Panc1 (cell line): Measurements from ENCODE around the gene GGA2. TPM values are rescaled to one million over a fixed set of nuclear protein-coding genes. Genes with fewer than 3 reads are reported as not detected.
"Not testable (repeated sequence)": the region's sequence is repeated elsewhere in the genome, so short reads cannot be mapped to it uniquely, and the experiment has no call there.

Experiments
- ATAC-seq: fragments of 200-7000 bp; cut with Tn5 transposase; 2 replicates; pipeline ENCODE4 v1.9.1; 2020; ENCODE audit warnings: mild to moderate bottlenecking, moderate library complexity
- BruUV-seq: library from RNA; stranded (reverse); fragments of 400-500 nt; replicated peaks from 2 replicates; lab custom pipeline; 2021; lab: Mats Ljungman, UMichigan
- CTCF ChIA-PET: fragments of 300-600 bp; sonication (Branson Sonifier 250); formaldehyde crosslinking; loops from one replicate; lab custom pipeline; 2022; ENCODE audit warnings: antibody characterized with exemption; lab: Charles Lee
- POLR2A ChIA-PET: fragments of 300-600 bp; sonication (Branson Sonifier 250); formaldehyde crosslinking; loops from one replicate; lab custom pipeline; 2022; ENCODE audit warnings: antibody characterized with exemption; lab: Charles Lee
- DNase-seq: peaks from one replicate; pipeline ENCODE4 v3.0.0-alpha.2; 2010; ENCODE audit warnings: low read depth, low spot score
- H3K27ac ChIP-seq: 2 replicates; pipeline ENCODE4 v1.5.1; 2011; ENCODE audit warnings: mild to moderate bottlenecking, low read length, inconsistent platforms
- H3K27me3 ChIP-seq: fragments of 200-500 bp; sonication (Bioruptor generic); 2 replicates; pipeline ENCODE4 v1.6.0; 2014; ENCODE audit warnings: low read length, inconsistent platforms; ENCODE audit not compliant: control insufficient read depth, insufficient read depth
- H3K36me3 ChIP-seq: fragments of 200-500 bp; sonication (Bioruptor generic); 2 replicates; pipeline ENCODE4 v1.5.1; 2014; ENCODE audit warnings: inconsistent platforms, mild to moderate bottlenecking, low read length, moderate library complexity; ENCODE audit not compliant: control insufficient read depth, insufficient read depth
- H3K4me1 ChIP-seq: 2 replicates; pipeline ENCODE4 v1.5.1; 2011; ENCODE audit warnings: inconsistent platforms, mild to moderate bottlenecking, low read length, moderate library complexity; ENCODE audit not compliant: control insufficient read depth, insufficient read depth
- H3K4me3 ChIP-seq, 2 experiments: 2 replicates each; pipeline ENCODE4 v1.5.1; 2011 to 2012; ENCODE audit warnings: low read depth in 2 of 2, low read length in 2 of 2, mild to moderate bottlenecking in 2 of 2, inconsistent platforms in 1 of 2, moderate library complexity in 1 of 2
- H3K9me3 ChIP-seq: fragments of 200-500 bp; sonication (Bioruptor generic); 2 replicates; pipeline ENCODE4 v1.5.1; 2014; ENCODE audit warnings: low read depth, mild to moderate bottlenecking, inconsistent platforms, low read length, moderate library complexity; ENCODE audit not compliant: control insufficient read depth, insufficient read depth
- POLR2AphosphoS5 ChIP-seq: IDR thresholded peaks from 2 replicates; pipeline ENCODE4 v1.6.1; 2012; ENCODE audit warnings: mild to moderate bottlenecking, low read depth, low read length, moderate library complexity
- SIN3A ChIP-seq: IDR thresholded peaks from 2 replicates; pipeline ENCODE4 v1.6.1; 2012; ENCODE audit warnings: low read depth, mild to moderate bottlenecking, low read length, moderate library complexity, borderline replicate concordance; ENCODE audit not compliant: insufficient read depth
- TCF7L2 ChIP-seq: IDR thresholded peaks from 2 replicates; pipeline ENCODE4 v1.6.1; 2011; ENCODE audit warnings: mild to moderate bottlenecking, low read depth, low read length, inconsistent platforms
- in situ Hi-C: cut with HindIII; loops from 2 replicates; pipeline ENCODE4 v1.10.0; 2016; ENCODE audit warnings: low sequenced_read_pairs, low pct_unique_long_range_greater_than_20kb
- intact Hi-C: fragments of 100-400 bp; cut with micrococcal nuclease; formaldehyde crosslinking; loops from one replicate; pipeline ENCODE4 v1.10.0; 2022; ENCODE audit not compliant: unreplicated experiment
- total RNA-seq: library from RNA; stranded (reverse); gene quantifications from one replicate; pipeline ENCODE4 v1.2.1, GENCODE V29; 2021; ENCODE audit not compliant: unreplicated experiment
- TF ChIP-seq, protein P1 (sequence below), 2 experiments: IDR thresholded peaks; 2 replicates each; pipeline ENCODE4 v1.6.1; 2011 to 2012; ENCODE audit warnings: low read depth in 2 of 2, control low read depth in 1 of 2, low read length in 1 of 2, mild to moderate bottlenecking in 1 of 2, moderate library complexity in 1 of 2; ENCODE audit not compliant: insufficient read depth in 1 of 2
- TF ChIP-seq, protein P2 (sequence below): fragments of 450-650 bp; IDR thresholded peaks from 2 replicates; pipeline ENCODE4 v1.5.1; 2017; ENCODE audit warnings: mild to moderate bottlenecking

Gene GGA2
- total RNA-seq, 1 experiment from 2014 or later: 100 TPM

DNA sequence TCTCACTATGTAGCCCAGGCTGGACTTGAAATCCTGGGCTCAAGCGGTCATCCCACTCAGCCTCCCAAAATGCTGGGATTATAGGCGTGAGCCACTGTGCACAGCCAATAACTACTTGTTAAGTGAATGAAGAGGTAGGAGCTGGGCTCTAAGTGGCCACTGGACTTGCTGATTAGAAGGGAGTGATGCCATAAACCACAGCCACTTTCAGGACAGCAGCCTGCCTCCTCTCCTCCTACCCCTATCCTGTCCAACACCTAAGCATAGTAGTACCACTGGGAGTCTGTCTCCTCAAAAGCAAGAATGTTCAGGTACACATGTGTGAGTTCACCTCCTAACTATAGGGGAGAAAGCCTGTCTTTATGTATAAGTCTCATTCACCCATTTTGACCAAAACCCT is 45.1 kb downstream of the GGA2 start:
- CTCF ChIA-PET: no interaction called here

DNA sequence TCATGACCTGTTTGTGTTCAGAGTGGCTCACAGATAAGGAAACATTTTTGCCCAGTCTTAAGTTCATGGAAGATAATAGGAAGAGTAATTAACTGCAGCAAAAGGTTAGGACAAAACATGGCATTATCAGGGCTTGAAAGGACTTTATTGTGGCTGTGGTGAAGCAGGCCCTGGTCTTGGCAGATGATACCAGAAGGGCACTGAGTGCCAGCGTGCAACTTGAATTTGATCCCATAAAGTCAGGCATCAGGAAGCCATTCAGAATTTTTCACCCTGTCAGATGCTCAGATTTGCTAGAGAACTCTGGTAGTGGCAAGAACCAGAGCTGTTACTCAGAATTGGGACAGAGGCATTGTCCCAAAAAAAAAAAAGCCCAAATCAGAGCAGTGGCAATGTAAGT is 46.1 kb downstream of the GGA2 start:
- H3K9me3 ChIP-seq: no peaks in the 10 kb centered on the region
- TF ChIP-seq, protein P1, sequence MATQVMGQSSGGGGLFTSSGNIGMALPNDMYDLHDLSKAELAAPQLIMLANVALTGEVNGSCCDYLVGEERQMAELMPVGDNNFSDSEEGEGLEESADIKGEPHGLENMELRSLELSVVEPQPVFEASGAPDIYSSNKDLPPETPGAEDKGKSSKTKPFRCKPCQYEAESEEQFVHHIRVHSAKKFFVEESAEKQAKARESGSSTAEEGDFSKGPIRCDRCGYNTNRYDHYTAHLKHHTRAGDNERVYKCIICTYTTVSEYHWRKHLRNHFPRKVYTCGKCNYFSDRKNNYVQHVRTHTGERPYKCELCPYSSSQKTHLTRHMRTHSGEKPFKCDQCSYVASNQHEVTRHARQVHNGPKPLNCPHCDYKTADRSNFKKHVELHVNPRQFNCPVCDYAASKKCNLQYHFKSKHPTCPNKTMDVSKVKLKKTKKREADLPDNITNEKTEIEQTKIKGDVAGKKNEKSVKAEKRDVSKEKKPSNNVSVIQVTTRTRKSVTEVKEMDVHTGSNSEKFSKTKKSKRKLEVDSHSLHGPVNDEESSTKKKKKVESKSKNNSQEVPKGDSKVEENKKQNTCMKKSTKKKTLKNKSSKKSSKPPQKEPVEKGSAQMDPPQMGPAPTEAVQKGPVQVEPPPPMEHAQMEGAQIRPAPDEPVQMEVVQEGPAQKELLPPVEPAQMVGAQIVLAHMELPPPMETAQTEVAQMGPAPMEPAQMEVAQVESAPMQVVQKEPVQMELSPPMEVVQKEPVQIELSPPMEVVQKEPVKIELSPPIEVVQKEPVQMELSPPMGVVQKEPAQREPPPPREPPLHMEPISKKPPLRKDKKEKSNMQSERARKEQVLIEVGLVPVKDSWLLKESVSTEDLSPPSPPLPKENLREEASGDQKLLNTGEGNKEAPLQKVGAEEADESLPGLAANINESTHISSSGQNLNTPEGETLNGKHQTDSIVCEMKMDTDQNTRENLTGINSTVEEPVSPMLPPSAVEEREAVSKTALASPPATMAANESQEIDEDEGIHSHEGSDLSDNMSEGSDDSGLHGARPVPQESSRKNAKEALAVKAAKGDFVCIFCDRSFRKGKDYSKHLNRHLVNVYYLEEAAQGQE (IDR thresholded peaks at IDR 0.05; ENCODE audit: insufficient read depth in 1 of 2, low read depth in 2 of 2, low read length in 1 of 2): no peak
- TF ChIP-seq TCF7L2 (no peak), POLR2AphosphoS5 (no peak), SIN3A (no peak)
- TF ChIP-seq, protein P2, sequence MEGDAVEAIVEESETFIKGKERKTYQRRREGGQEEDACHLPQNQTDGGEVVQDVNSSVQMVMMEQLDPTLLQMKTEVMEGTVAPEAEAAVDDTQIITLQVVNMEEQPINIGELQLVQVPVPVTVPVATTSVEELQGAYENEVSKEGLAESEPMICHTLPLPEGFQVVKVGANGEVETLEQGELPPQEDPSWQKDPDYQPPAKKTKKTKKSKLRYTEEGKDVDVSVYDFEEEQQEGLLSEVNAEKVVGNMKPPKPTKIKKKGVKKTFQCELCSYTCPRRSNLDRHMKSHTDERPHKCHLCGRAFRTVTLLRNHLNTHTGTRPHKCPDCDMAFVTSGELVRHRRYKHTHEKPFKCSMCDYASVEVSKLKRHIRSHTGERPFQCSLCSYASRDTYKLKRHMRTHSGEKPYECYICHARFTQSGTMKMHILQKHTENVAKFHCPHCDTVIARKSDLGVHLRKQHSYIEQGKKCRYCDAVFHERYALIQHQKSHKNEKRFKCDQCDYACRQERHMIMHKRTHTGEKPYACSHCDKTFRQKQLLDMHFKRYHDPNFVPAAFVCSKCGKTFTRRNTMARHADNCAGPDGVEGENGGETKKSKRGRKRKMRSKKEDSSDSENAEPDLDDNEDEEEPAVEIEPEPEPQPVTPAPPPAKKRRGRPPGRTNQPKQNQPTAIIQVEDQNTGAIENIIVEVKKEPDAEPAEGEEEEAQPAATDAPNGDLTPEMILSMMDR: no peak
- no peaks in the 10 kb centered on the region for H3K4me1 ChIP-seq
- in situ Hi-C loops: no loop called here
- no peak for ATAC-seq
- BruUV-seq: no TSS peak
- no peaks in the 10 kb centered on the region for H3K27me3 ChIP-seq
- ChIA-PET POLR2A (no interaction called here), CTCF (interaction anchor here (0.5 kb wide), 1 partner anchor 250 kb away, joined by 4 read pairs; no protein-coding TSS in a partner anchor)
- no peak for DNase-seq
- peaks cover 6% of the 10 kb centered on the region; the same call in 1 of the 2 replicates for H3K36me3 ChIP-seq
- intact Hi-C loops: no loop called here
- no peak overlapping the region for H3K27ac ChIP-seq
- no peak overlapping the region for H3K4me3 ChIP-seq

More for the DNA sequence above, 45.1 kb downstream of the GGA2 start:
- H3K36me3 ChIP-seq: peaks cover 8% of the 10 kb centered on the region; the same call in 1 of the 2 replicates
- no peak overlapping the region for H3K4me3 ChIP-seq
- in situ Hi-C loops: no loop called here
- no peaks in the 10 kb centered on the region for H3K27me3 ChIP-seq
- POLR2A ChIA-PET: no interaction called here
- ATAC-seq: no peak; the same call in 1 of the 2 replicates
- TF ChIP-seq, protein P1 (IDR thresholded peaks at IDR 0.05; ENCODE audit: insufficient read depth in 1 of 2, low read depth in 2 of 2, low read length in 1 of 2): no peak
- TF ChIP-seq POLR2AphosphoS5 (no peak), TCF7L2 (no peak), SIN3A (no peak)
- TF ChIP-seq, protein P2: no peak
- DNase-seq: no peak
- BruUV-seq: no TSS peak
- 0 out of 2 replicates have a peak, but pooled peaks cover 2% of the 10 kb centered on the region for H3K4me1 ChIP-seq
- no peaks in the 10 kb centered on the region for H3K9me3 ChIP-seq
- intact Hi-C loops: no loop called here
- H3K27ac ChIP-seq: no peak overlapping the region

DNA sequence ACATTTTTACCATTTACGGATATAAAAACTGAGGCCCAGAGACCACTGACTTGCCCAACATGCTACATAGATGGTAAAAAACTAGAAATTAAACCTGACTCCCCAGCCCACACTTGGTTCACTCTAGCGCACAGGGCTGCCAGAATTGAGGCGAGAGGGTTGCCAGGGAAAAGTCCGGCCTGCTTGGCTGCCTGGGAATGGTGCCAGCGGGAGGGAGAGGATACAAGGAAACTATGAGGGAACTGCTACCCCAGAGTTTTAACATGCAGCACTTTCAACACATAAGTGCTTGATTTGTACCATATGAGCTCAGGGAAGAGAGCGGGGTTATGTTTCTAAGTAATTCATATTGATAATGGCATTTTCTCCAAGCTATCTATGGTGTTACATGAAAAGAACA is 47.3 kb downstream of the GGA2 start:
- H3K27ac ChIP-seq, H3K36me3 ChIP-seq, H3K4me1 ChIP-seq, in situ Hi-C loops, H3K9me3 ChIP-seq, H3K27me3 ChIP-seq, CTCF ChIA-PET, H3K4me3 ChIP-seq, DNase-seq, POLR2A ChIA-PET, intact Hi-C loops, BruUV-seq, ATAC-seq: not testable (repeated sequence)
